Measurements from ENCODE around the gene MAGEL2.
"Not testable (repeated sequence)": the region's sequence is repeated elsewhere in the genome, so short reads cannot be mapped to it uniquely, and the experiment has no call there.

Gene MAGEL2

GRCh38 chr15:23606226-23606625, 41.4 kb downstream of the MAGEL2 start:
- Histone ChIP-seq H3K36me3 (ENCODE audit: control insufficient read depth, insufficient read depth, low read length) (no peaks in the 10 kb centered on the region), H3K9me3 (ENCODE audit: control insufficient read depth, insufficient read depth, low read depth, low read length) (peaks cover 22% of the 10 kb centered on the region; the same call in 1 of the 2 replicates), H3K27me3 (ENCODE audit: control insufficient read depth, insufficient read depth, low read length) (no peaks in the 10 kb centered on the region), H3K4me1 (ENCODE audit: control insufficient read depth, insufficient read depth, low read length) (no peaks in the 10 kb centered on the region), H3K4me3 (ENCODE audit: low read depth, low read length) (no peak overlapping the region), H3K27ac (ENCODE audit: low read depth, low read length) (no peak overlapping the region), H3K9ac (ENCODE audit: low read length) (no peak overlapping the region)

GRCh38 chr15:23602124-23602523, 45.5 kb downstream of the MAGEL2 start:
- Histone ChIP-seq H3K36me3 (ENCODE audit: control insufficient read depth, insufficient read depth, low read length) (no peaks in the 10 kb centered on the region), H3K27me3 (ENCODE audit: control insufficient read depth, insufficient read depth, low read length) (no peaks in the 10 kb centered on the region; the same call in 1 of the 2 replicates), H3K27ac (ENCODE audit: low read depth, low read length) (no peak overlapping the region), H3K9me3 (ENCODE audit: control insufficient read depth, insufficient read depth, low read depth, low read length) (peaks cover 22% of the 10 kb centered on the region; the same call in 1 of the 2 replicates), H3K4me3 (ENCODE audit: low read depth, low read length) (no peak overlapping the region), H3K9ac (ENCODE audit: low read length) (no peak overlapping the region), H3K4me1 (ENCODE audit: control insufficient read depth, insufficient read depth, low read length) (no peaks in the 10 kb centered on the region)

DNA sequence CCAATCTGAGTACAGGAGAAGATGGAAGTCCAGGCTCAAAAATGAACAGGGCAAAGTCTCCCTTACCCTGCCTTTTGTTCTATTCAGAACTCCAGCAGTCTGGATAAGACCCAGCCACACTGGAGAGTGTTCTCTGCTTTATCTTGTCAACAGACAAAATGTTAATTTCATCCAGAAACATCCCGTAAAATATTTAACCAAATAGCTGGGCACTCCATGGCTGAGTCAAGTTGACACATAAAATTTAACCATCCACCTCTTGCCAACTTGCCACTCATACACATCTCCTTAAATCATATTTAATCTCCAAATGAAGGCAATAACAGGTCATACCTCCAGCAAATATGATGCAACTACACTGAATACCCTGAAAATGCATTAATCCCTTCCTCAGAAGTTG, 48.6 kb downstream of the MAGEL2 start:
- Histone ChIP-seq H3K9me3 (ENCODE audit: control insufficient read depth, insufficient read depth, low read depth, low read length) (peaks cover 19% of the 10 kb centered on the region; the same call in 1 of the 2 replicates), H3K9ac (ENCODE audit: low read length) (no peak overlapping the region), H3K4me3 (ENCODE audit: low read depth, low read length) (no peak overlapping the region)

DNA sequence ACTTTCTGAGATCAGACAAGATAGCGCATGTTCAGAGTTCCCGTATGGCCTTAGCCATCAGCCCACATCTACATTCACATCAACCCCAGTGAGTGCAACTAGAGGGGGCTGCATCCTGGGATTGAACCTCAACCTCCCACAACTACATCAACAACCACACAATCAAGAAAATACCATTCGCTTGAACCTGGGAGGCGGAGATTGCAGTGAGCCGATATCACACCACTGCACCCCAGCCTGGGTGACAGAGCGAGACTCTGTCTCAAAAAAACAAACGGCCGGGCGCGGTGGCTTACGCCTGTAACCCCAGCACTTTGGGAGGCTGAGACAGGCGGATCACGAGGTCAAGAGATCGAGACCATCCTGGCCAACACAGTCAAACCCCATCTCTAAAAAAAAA, 50.4 kb downstream of the MAGEL2 start:
- H3K9me3 ChIP-seq (ENCODE audit: control insufficient read depth, insufficient read depth, low read depth, low read length) = peaks cover 16% of the 10 kb centered on the region; the same call in 1 of the 2 replicates
- H3K27me3 ChIP-seq (ENCODE audit: control insufficient read depth, insufficient read depth, low read length); H3K9ac ChIP-seq (ENCODE audit: low read length); H3K4me3 ChIP-seq (ENCODE audit: low read depth, low read length); H3K27ac ChIP-seq (ENCODE audit: low read depth, low read length); H3K36me3 ChIP-seq (ENCODE audit: control insufficient read depth, insufficient read depth, low read length); H3K4me1 ChIP-seq (ENCODE audit: control insufficient read depth, insufficient read depth, low read length): not testable (repeated sequence)

More for the DNA sequence above, 48.6 kb downstream of the MAGEL2 start:
- no peaks in the 10 kb centered on the region for H3K4me1 ChIP-seq (ENCODE audit: control insufficient read depth, insufficient read depth, low read length)
- H3K27me3 ChIP-seq (ENCODE audit: control insufficient read depth, insufficient read depth, low read length) = no peaks in the 10 kb centered on the region; the same call in 1 of the 2 replicates
- H3K36me3 ChIP-seq (ENCODE audit: control insufficient read depth, insufficient read depth, low read length) = no peaks in the 10 kb centered on the region
- H3K27ac ChIP-seq (ENCODE audit: low read depth, low read length) = no peak overlapping the region

- Histone ChIP-seq H3K27me3 (ENCODE audit: control insufficient read depth, insufficient read depth, low read length) (no peaks in the 10 kb centered on the region; the same call in 1 of the 2 replicates), H3K9ac (ENCODE audit: low read length) (no peak overlapping the region), H3K9me3 (ENCODE audit: control insufficient read depth, insufficient read depth, low read depth, low read length) (peaks cover 16% of the 10 kb centered on the region; the same call in 1 of the 2 replicates), H3K4me1 (ENCODE audit: control insufficient read depth, insufficient read depth, low read length) (no peaks in the 10 kb centered on the region), H3K4me3 (ENCODE audit: low read depth, low read length) (no peak overlapping the region), H3K27ac (ENCODE audit: low read depth, low read length) (no peak overlapping the region), H3K36me3 (ENCODE audit: control insufficient read depth, insufficient read depth, low read length) (no peaks in the 10 kb centered on the region)
Measured at GRCh38 chr15:23596736-23597135, 50.9 kb downstream of the MAGEL2 start.

GRCh38 chr15:23595368-23595767, 52.3 kb downstream of the MAGEL2 start:
- Histone ChIP-seq H3K27ac (ENCODE audit: low read depth, low read length) (no peak overlapping the region), H3K9ac (ENCODE audit: low read length) (no peak overlapping the region), H3K4me1 (ENCODE audit: control insufficient read depth, insufficient read depth, low read length) (no peaks in the 10 kb centered on the region), H3K27me3 (ENCODE audit: control insufficient read depth, insufficient read depth, low read length) (no peaks in the 10 kb centered on the region; the same call in 1 of the 2 replicates), H3K36me3 (ENCODE audit: control insufficient read depth, insufficient read depth, low read length) (no peaks in the 10 kb centered on the region), H3K9me3 (ENCODE audit: control insufficient read depth, insufficient read depth, low read depth, low read length) (peaks cover 20% of the 10 kb centered on the region; the same call in 1 of the 2 replicates), H3K4me3 (ENCODE audit: low read depth, low read length) (no peak overlapping the region)

- Histone ChIP-seq H3K9ac (ENCODE audit: low read length) (no peak overlapping the region), H3K27me3 (ENCODE audit: control insufficient read depth, insufficient read depth, low read length) (no peaks in the 10 kb centered on the region; the same call in 1 of the 2 replicates), H3K4me1 (ENCODE audit: control insufficient read depth, insufficient read depth, low read length) (no peaks in the 10 kb centered on the region), H3K9me3 (ENCODE audit: control insufficient read depth, insufficient read depth, low read depth, low read length) (peaks cover 19% of the 10 kb centered on the region; the same call in 1 of the 2 replicates), H3K36me3 (ENCODE audit: control insufficient read depth, insufficient read depth, low read length) (no peaks in the 10 kb centered on the region), H3K4me3 (ENCODE audit: low read depth, low read length) (no peak overlapping the region), H3K27ac (ENCODE audit: low read depth, low read length) (no peak overlapping the region)
Measured at GRCh38 chr15:23594252-23594770, 53.4 kb downstream of the MAGEL2 start.

All from HUES6 (cell line).